GM21576 (cell line): ENCODE results near the gene HAUS1.
"Not testable (repeated sequence)": the region's sequence is repeated elsewhere in the genome, so short reads cannot be mapped to it uniquely, and the experiment has no call there.

ENCODE experiments used
- ATAC-seq: cut with Tn5 transposase; IDR thresholded peaks from one replicate; pipeline ENCODE4 v1.9.1; 2021; ENCODE audit warnings: mild to moderate bottlenecking, moderate library complexity; ENCODE audit not compliant: unreplicated experiment

HAUS1 gene

DNA sequence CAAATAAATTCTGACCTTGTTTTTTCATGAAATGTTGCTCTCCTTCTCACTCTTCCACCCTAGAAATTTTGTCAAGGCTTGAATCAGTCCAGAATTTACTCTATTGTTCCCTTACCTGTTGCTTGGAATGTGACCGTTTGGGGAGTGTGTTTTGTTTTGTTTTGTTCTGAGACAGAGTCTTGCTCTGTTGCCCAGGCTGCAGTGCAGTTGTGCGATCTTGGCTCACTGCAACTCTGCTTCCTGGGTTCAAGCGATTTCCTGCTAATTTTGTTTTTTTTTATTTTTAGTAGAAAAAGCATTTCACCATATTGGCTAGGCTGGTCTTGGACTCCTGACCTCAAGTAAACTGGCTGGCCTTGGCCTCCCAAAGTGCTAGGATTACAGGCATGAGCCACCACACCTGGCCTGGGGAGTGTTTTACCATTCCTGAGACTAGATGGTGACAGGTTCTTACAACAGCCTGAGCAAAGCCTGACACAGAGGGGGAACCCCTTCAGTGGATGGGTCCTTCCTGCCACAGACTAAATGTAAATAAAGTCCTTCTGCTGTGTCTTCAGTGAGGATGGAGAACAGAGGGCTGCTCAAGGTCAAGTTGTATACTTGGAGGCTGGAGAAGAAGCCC lies 52.0 kb downstream of the HAUS1 start:
- no peak for ATAC-seq

DNA sequence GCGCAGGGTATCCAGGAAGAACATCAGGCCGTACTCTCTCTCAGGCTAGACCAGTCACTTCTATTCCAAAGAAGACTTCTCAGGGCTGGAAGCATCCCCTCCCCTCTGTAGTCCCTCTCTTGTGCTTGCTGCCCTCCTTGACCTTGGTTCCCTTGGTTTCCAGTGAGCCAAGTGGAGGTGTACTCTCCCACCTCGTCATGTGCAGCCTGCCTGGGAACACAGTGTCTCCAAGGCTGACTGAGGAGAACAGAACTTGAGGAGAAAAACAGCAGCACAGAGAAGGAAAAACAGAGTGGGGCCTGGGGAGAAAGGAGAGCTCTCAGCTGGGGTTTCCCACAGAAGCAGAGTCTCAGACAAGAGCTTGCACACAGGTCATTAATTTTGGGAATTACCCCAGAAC lies 52.7 kb downstream of the HAUS1 start:
- no peak for ATAC-seq

- no peak for ATAC-seq
These were observed 54.3 kb downstream of the HAUS1 start for GRCh38 chr18:46158499-46158898.

- ATAC-seq: no peak
These were observed 56.0 kb downstream of the HAUS1 start for GRCh38 chr18:46160050-46160798.

DNA sequence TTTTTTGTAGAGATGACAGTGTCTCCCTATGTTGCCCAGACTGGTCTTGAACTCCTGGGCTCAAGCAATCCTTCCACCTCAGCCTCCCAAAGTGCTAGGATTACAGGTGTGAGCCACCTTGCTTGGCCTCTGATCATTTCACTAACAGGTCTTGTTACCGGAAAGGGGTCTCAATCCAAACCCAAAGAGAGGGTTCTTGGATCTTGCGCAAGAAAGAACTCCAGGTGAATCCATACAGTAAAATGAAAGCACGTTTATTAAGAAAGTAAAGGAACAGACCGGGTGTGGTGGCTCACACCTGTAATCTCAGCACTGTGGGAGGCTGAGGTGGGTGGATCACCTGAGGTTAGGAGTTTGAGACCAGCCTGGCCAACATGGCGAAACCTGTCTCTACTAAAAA lies 56.7 kb downstream of the HAUS1 start:
- not testable (repeated sequence) for ATAC-seq

GRCh38 chr18:46161703-46162396 lies 57.7 kb downstream of the HAUS1 start:
- no peak for ATAC-seq

GRCh38 chr18:46163091-46163490 lies 58.9 kb downstream of the HAUS1 start:
- ATAC-seq: no peak

DNA sequence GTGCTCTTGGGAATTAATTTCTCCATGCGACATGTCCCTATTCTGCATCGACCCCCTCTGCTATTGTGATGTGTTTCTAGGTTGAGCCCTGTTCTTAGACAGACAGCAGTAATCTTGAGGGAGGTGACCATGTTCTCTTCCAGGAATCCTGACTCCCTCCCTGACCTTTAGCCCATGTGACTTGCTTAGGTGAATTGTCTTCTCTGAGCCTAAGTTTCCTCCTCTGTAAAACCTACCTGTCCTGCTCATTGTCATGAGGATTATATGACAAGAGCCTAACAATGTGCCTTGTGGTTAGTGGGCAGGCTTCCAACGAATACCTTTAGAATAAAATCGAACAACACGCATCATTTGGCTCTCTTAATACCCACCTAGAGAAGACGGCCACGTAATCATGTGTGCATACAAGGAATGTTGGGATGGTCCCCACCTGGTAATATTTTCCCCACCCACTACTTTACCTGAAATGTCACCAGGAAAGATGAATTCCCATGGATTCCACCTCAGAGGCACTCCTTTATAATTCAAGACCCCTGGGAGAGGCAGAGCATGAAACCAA lies 59.8 kb downstream of the HAUS1 start:
- no peak for ATAC-seq

DNA sequence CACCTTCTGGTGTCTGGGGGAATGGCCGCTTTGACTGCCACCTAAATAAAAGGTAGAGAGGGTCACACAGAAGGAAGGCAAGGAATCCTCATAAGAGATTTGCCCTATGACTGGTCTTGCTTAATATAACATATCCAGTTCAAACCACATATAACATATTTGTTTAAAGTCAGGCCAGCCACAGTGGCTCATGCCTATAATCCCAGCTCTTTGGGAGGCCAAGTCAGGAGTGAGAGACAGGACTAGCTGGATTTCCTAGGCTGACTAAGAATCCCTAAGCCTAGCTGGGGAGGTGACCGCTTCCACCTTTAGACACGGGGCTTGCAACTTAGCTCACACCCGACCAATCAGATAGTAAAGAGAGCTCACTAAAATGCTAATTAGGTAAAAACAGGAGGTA lies 60.3 kb downstream of the HAUS1 start:
- not testable (repeated sequence) for ATAC-seq

GRCh38 chr18:46164920-46165319 lies 60.7 kb downstream of the HAUS1 start:
- no peak for ATAC-seq

- ATAC-seq: no peak
These were observed 62.2 kb downstream of the HAUS1 start for GRCh38 chr18:46166261-46166970.

GRCh38 chr18:46167971-46168370 lies 63.8 kb downstream of the HAUS1 start:
- peak; percentile 95 for ATAC-seq

DNA sequence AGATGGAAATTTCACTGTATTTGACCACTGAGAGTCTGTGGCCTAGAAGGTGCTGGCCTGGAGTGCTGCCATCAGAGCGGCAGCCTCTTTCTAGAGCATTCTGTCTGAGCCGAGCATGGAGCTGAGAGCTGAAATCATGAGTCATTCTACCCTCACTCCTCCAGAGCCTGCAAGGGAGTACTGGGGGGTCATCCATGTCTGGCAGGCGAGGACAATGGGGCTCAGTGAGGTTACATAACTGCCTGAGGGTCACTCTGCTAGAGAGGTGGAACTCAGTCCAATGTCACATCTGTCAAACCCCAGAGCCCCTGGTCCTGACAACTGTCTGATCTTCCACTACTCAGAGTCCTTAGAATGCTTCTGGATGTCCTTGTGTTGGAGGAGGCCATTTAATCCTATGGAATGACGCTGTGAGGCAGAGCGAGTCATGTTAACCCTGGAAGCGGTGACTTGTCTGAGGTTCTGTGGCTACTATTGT lies 65.3 kb downstream of the HAUS1 start:
- ATAC-seq: no peak

GRCh38 chr18:46171331-46171730 lies 67.1 kb downstream of the HAUS1 start:
- no peak for ATAC-seq

- peak; percentile 84 for ATAC-seq
These were observed 69.5 kb downstream of the HAUS1 start for GRCh38 chr18:46173393-46174341.

DNA sequence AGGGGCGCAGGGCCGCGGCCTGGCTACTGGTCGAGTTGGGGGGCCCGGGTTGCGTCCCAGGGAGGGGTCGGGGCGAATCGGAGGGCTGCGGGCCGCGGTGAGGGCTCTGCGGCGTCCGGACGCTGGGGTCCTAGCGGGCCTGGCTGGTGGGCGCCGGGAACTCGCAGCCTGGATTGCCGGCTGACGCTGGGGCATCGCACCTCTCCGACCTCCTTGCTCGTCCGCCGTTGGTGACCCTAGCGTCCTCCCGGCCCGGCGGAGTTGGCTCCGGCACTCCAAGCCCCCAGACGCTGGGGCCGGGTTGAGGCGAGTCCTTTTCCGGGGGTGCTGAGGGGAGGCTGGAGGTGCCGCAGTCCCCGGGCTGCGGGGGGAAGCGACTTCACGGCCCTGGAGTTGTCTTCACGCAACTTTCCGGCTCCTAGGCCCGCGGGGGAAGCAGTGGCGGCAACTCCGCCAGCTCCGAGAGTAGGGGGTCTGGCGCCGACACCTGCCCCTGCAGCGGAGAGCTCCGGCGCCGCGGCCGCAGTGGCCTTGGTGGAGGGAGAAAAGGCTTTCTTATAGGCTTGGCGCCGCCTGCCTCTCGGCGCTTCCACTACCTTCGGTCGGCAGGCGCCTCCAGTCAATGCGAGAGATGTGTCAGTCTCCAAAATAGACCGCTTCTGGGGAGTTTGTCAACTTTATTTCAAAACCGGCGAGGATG lies 70.3 kb downstream of the HAUS1 start:
- peak; percentile 22 for ATAC-seq

GRCh38 chr18:46176001-46176400 lies 71.8 kb downstream of the HAUS1 start:
- ATAC-seq: no peak
